NT2/D1 (cell line): Measurements from ENCODE around the gene MBP.

ENCODE experiments used
- SUZ12 ChIP-seq: IDR thresholded peaks from 2 replicates; pipeline ENCODE4 v1.6.1; 2011; ENCODE audit not compliant: insufficient read length, insufficient read depth; ENCODE audit errors: extremely low read depth
- YY1 ChIP-seq: IDR thresholded peaks from 2 replicates; pipeline ENCODE4 v1.6.1; 2011; ENCODE audit not compliant: insufficient read length, insufficient read depth
- ZNF274 ChIP-seq: IDR thresholded peaks from 2 replicates; pipeline ENCODE4 v1.6.1; 2011; ENCODE audit warnings: mild to moderate bottlenecking, low read depth, low read length

DNA sequence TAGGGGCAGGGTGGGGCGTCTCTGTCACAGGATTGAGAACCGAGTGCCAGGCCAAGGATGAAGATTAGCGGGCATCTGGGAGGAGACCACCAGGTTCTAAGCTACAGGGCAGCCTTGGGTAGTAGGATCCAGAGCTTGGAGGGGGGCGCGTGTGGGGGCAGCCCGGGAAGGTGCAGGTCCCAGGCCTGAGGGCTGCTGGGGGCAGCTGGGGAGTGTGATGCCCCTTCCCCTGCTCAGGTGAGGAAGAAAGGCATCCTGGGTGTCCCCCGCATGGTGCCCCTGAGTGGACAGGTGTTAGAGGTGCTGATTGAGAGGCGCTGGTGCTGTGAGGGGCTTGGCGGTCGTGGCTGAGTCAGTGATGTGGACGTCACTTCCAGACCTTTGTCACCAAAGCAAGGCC lies 33.9 kb upstream of the MBP start:
- TF ChIP-seq YY1 (no peak), SUZ12 (no peak), ZNF274 (no peak)
